NCI-H146 treated with DMSO at 0.1 percent for 48 hours (cell line): ENCODE data around the gene SMIM38.
"Not testable (repeated sequence)": the region's sequence is repeated elsewhere in the genome, so short reads cannot be mapped to it uniquely, and the experiment has no call there.

Experiments used
- DNase-seq: peaks from one replicate; lab custom pipeline; 2025; ENCODE audit not compliant: unreplicated experiment; lab: John Stamatoyannopoulos, UW

SMIM38 gene

GRCh38 chr11:69121621-69122325 lies 34.0 kb upstream of the SMIM38 start:
- no peak for DNase-seq

- DNase-seq: no peak
Measured at GRCh38 chr11:69122326-69122629, 33.5 kb upstream of the SMIM38 start.

GRCh38 chr11:69122630-69123431 lies 32.9 kb upstream of the SMIM38 start:
- peak; percentile 10 for DNase-seq

GRCh38 chr11:69123593-69124545 lies 31.9 kb upstream of the SMIM38 start:
- no peak for DNase-seq

DNA sequence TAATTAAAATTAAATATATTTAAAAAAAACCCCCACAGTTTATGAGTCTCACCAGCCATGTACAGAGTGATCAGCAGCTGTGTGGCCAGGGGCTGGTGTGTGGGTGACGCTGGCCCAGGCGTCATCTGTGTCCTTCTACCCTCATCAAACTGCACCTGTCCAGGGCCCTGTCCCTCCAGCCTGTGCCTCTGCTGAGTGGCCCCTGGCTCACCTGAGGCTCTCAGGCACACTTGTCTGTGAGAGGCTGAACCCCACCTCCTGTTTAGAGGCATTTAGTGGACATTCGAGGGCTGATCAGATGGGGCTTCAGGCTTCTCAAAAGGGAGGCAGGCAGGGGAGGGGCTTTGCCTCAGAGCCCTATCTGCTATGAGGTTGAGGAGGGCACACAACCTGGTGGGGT lies 29.9 kb upstream of the SMIM38 start:
- DNase-seq: no peak

DNA sequence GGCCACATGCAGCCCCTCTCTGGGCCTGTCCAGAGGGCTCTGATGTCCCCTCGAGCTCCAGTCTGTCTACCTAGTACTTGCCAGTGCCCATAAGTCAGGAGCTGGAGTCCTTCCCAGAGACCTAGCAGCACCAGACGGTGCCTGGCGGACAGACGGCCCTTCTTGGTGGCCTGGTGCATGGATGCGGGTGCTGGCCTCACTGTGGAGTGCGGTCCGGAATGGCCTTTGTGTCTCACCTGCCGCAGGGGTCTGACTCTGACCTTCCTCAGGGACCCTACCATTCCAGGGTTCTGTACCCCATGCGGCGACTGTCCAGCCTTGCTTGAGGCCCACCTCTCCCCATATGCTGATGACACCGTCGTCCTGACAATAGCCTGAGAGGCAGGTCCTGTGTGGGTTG lies 29.4 kb upstream of the SMIM38 start:
- no peak for DNase-seq

- DNase-seq: no peak
Measured at GRCh38 chr11:69127081-69127850, 28.5 kb upstream of the SMIM38 start.

DNA sequence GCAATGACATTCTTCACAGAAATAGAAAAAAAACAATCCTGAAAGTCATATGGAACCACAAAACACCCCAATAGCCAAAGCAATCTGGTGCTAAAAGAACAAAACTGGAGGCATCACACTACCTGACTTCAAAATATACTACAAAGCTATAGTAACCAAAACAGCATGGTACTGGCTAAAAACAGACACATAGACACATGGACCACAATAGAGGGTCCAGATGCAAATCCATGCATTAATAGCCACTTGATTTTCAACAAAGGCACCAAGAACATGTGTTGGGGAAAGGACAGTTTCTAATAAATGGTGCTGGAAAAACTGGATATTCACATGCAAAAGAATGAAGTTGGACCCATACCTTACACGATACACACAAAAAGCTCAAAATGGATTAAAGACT lies 27.9 kb upstream of the SMIM38 start:
- no peak for DNase-seq

DNA sequence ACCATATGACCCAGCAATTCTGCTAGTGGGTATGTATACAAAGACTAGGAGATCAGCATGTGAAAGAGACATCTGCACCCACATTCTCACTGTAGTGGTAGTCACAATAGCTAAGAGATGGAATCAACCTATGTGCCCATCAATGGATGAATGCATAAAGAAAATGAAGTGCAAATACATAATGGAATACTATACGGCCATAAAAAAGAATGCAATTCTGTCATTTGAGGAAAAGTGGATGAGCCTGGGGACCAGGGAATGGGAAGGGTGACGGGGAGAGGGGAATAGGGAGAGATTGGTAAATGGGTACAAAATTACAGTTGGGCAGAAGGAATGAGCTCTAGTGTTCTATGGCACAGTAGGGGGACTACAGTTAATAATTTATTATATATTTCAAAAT lies 26.7 kb upstream of the SMIM38 start:
- DNase-seq: no peak

GRCh38 chr11:69129647-69130046 lies 26.1 kb upstream of the SMIM38 start:
- no peak for DNase-seq

GRCh38 chr11:69130654-69131053 lies 25.1 kb upstream of the SMIM38 start:
- no peak for DNase-seq

DNA sequence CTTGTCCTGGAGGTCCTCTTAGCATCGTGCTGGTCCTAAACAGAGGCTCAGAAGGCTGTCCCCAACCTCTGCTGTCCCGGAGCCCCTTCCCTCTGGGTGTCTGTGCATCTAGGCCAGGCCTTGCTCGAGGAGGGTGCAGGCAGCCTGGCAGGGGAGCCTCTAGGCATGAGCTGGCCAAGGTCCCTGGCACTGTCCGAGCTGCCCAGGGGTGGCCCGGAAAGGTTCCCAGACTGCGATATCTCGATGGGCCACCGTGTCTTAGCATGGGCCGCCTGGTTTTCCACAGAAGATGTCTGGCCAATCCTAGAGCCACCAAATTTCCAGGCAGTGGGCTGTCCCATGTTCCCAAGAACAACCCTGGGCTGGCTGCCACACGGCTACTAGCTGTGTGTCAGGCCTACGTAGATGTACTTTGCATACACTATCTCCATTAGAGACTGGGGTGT lies 24.6 kb upstream of the SMIM38 start:
- no peak for DNase-seq

DNA sequence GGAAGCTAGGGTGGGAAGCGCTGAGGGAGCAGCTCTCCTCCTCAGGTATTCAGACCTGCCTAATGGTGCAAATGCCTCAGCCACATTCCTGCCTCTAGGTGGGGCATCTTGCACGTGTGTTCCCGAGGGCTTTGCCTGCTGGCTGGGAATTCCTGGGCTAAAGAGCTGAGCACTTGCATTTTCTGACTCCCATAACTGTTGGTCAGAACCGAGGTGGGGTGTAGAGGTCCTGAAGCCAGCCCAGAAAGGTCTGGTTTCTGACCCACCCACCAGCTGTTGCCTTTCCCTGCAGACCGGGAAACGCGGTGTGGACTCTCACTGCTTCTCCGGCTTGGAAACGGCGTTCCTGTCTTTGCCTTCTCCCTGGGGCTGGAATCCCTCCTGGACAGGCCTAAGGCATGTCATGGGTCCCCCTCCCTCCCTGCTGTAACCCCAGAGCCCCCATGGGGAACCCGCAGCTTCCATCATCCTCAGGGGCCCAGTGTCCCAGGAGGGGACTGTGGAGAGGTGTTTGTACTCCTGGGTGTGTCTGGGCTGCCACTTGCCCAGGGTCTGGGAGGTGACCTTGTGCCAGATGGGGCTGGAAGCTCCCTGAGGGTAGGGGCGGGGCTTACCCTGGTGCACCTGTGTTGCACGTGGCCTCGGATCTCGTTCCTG lies 24.0 kb upstream of the SMIM38 start:
- DNase-seq: no peak

DNA sequence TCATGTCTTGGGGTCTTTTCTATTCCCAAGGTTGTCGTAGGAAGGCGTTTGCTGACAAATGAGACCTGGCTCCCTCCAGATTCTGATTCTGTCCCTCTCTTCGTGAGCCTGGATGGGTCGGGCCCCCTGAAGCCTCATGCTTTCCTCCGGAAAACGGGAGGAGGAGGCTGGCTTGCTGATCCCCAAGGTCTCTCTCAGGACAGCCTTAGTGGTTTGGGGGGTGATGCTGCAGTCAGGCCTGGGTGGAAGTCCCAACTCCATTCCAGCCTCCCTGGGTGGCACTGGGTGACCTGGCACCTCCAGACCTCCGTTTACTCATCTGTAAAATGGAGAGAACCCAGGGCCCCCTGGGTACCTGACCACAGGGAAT lies 23.4 kb upstream of the SMIM38 start:
- no peak for DNase-seq

GRCh38 chr11:69133251-69133650 lies 22.5 kb upstream of the SMIM38 start:
- no peak for DNase-seq

GRCh38 chr11:69134182-69134581 lies 21.6 kb upstream of the SMIM38 start:
- not testable (repeated sequence) for DNase-seq

DNA sequence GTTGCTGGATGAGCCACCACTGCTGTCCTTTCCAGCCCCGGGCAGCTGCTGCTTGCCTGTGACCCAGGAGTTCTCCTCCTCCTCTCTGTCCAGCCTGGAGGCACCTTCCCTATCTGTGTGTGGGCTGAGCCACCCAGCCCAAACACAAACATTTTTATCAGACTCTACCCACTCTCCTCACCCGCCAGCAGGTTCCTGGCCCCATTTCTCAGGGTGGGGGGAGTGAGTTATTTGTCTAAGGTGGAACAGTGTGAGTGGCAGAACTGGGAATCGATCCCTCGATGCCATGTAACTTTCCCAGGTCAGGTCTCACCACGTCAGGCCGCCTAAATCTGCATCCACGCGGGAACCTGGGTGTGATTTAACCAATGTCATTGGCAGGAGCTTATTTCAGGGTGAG lies 20.8 kb upstream of the SMIM38 start:
- DNase-seq: no peak

GRCh38 chr11:69135420-69136363 lies 20.0 kb upstream of the SMIM38 start:
- DNase-seq: no peak

DNA sequence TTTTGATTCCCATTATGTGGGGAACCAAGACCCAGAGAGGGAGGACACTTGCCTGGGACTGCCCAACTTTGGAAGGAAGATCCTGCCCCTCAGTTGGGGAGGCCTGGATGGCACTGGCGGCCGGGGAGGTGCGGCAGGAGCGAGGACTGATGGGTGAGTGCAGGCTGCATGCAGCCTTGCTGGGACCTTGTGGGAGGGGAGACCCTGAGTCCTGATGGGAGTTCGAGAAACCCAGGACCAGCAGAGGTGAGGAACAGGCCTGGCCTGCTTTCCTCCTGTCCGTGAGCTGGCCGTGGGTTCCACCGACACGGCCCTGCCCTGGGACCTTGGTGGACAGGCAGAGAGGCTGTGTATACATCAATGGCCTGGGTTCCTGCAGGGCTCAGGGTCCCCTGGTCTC lies 19.3 kb upstream of the SMIM38 start:
- no peak for DNase-seq
